ENCODE data around the gene TRO.

Gene TRO

DNA sequence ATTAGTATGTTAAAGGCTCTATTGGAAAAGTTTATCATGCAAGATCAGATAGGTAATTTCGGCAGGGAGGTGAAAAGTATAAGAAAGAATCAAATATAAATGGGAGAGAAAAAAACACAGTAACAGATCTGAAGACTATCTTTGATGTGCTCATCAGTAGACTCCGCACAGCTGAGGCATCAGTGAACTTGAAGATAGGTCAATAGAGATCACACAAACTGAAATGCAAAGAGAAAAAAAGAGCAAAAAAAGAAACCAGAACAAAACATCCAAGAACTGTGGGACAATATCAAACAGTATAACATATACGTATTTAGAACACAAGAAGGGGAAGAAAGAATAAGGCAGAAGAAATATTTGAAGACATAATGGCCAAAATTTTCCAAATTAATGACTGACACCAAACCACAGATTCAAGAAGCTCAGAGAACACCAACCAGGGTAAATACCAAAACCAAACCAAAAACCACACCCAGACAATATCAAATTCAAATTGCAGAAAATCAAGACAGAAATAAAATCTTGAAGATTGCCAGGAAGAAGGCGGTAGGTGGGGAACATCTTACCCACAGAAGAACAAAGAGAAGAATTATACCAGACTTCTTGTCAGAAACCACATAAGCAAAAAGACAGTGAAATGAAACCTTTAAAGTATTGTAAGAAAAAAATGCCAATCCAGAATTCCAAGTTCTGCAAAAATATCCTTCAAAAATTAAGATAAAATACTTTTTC lies 44.3 kb downstream of the TRO start:
- no peak for DNase-seq (ENCODE audit: low read depth in 2 of 3, low spot score in 2 of 3)

DNA sequence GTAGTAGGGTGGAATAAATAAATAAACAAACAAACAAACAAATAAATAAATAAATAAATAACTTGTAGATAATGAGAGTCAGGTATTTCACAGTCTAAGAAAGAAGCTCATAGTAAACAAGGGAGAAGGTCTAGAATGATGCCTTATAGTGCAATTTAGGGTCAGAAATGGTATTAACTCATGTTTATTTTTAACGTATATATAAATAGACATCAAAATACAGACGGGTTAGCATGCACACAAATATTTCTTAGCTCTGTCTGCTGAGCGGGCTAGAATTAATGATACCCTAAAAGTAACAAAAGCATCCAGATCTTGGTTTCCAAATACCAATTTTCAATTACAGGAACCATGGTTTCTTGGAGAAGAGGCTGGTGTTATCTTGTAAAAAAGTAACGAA lies 56.8 kb downstream of the TRO start:
- no peak for DNase-seq (ENCODE audit: low read depth in 2 of 3, low spot score in 2 of 3)

DNA sequence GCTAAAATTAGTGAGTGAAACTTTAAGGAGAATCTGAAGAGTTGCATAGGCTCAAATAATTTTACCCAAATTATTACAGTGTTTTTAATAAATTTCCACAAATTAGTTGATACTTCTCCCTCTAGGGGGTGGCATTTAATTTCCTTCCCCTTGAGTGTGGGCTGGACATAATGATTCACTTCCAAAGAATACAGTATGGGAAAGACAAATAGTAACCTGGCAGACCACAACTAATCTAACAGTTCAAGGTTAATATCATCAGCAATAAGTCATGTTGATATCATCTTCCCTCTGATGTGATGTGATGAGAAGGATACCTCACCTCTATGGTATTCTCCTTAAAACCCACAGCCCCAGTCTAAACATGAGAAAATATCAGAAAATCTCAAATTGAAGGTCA lies 57.8 kb downstream of the TRO start:
- no peak for DNase-seq (ENCODE audit: low read depth in 2 of 3, low spot score in 2 of 3)

DNA sequence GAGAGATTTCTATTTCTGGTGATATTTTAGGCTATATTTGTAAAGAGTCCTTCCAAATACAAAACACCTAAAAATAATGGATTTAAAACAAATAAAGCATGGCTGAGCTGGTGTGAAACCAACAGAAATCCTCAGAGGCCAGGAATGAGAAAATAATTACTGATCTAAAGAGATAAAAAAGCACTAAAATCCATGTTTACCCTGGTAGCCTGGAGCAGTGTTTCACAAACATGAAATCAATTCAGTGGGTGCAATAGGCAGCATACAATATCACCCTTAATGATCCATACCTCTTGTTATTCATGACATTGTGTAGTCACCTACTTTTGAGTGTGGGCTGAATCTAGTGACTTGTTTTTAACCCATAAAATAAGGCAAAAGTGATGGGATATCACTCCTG lies 58.8 kb downstream of the TRO start:
- DNase-seq (ENCODE audit: low read depth in 2 of 3, low spot score in 2 of 3): no peak

DNA sequence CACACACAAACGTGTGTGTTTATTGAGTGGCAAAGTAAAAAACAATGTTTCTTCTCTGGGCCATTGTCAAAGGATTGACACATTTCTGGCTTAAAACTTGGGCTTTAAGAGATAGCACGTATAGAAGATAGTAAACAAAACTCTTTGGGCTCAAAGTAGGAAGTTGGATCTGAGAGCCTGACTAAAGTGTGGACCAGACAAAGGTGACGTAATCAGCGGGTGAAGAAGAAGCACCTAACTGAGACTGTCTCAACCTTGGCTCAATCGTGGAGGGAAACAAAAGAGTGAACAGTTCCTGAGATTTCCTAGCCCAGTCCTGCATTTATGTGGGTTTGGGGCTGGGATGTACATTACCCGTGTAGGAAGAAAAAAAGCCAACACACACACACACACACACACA lies 59.7 kb downstream of the TRO start:
- no peak for DNase-seq (ENCODE audit: low read depth in 2 of 3, low spot score in 2 of 3)
